SK-N-SH treated with all-trans-retinoic acid at 6 μM for 48 hours (cell line): ENCODE results near the gene BSG.
A peak's percentile ranks its signal among the peaks of the same experiment; 100 is the strongest.
"Not testable (repeated sequence)": the region's sequence is repeated elsewhere in the genome, so short reads cannot be mapped to it uniquely, and the experiment has no call there.

Experiments used
- ATAC-seq: fragments of 200-7000 bp; cut with Tn5 transposase; 3 replicates; pipeline ENCODE4 v1.9.1; 2020; ENCODE audit warnings: mild to moderate bottlenecking, moderate library complexity
- ARNTL ChIP-seq: fragments of 450-650 bp; formaldehyde crosslinking; IDR thresholded peaks from 2 replicates; pipeline ENCODE4 v1.5.0; 2020; ENCODE audit warnings: low read depth, mild to moderate bottlenecking, moderate library complexity, borderline replicate concordance
- BACH2 ChIP-seq: fragments of 250-450 bp; sonication (Bioruptor Pico); IDR thresholded peaks from 2 replicates; pipeline ENCODE4 v1.9.0; 2021; ENCODE audit warnings: mild to moderate bottlenecking, borderline replicate concordance
- CSDC2 ChIP-seq: fragments of 250-450 bp; sonication (Bioruptor Pico); IDR thresholded peaks from 2 replicates; pipeline ENCODE4 v1.5.0; 2020; ENCODE audit warnings: mild to moderate bottlenecking, moderate library complexity
- ESRRG ChIP-seq: fragments of 250-450 bp; sonication (Bioruptor Pico); IDR thresholded peaks from 2 replicates; pipeline ENCODE4 v1.6.1; 2021; ENCODE audit warnings: mild to moderate bottlenecking
- GLIS3 ChIP-seq: fragments of 250-450 bp; sonication (Bioruptor Pico); IDR thresholded peaks from 2 replicates; pipeline ENCODE4 v1.5.0; 2020; ENCODE audit warnings: mild to moderate bottlenecking, moderate library complexity
- ISL1 ChIP-seq: fragments of 250-450 bp; sonication (Bioruptor Pico); IDR thresholded peaks from 2 replicates; pipeline ENCODE4 v2.1.2; 2022; ENCODE audit warnings: mild to moderate bottlenecking, moderate library complexity
- OSR1 ChIP-seq: fragments of 250-450 bp; sonication (Bioruptor Pico); IDR thresholded peaks from 2 replicates; pipeline ENCODE4 v1.8.0; 2022; ENCODE audit warnings: moderate library complexity, mild to moderate bottlenecking, inconsistent platforms
- RARB ChIP-seq: fragments of 250-450 bp; sonication (Bioruptor Pico); IDR thresholded peaks from 2 replicates; pipeline ENCODE4 v1.8.0; 2021; ENCODE audit warnings: mild to moderate bottlenecking, moderate library complexity
- SNAI2 ChIP-seq: fragments of 250-450 bp; sonication (Bioruptor Pico); IDR thresholded peaks from 2 replicates; pipeline ENCODE4 v1.5.0; 2020; ENCODE audit warnings: mild to moderate bottlenecking, moderate library complexity
- ZFP30 ChIP-seq: fragments of 450-650 bp; formaldehyde crosslinking; IDR thresholded peaks from 2 replicates; pipeline ENCODE4 v1.5.0; 2022; ENCODE audit warnings: mild to moderate bottlenecking, moderate library complexity
- ZNF565 ChIP-seq: fragments of 450-650 bp; formaldehyde crosslinking; conservative IDR thresholded peaks from 2 replicates; pipeline ENCODE4 v1.5.0; 2020; ENCODE audit warnings: low read depth, mild to moderate bottlenecking, moderate library complexity
- ZNF70 ChIP-seq: fragments of 450-650 bp; formaldehyde crosslinking; IDR thresholded peaks from 2 replicates; pipeline ENCODE4 v1.5.0; 2020; ENCODE audit warnings: mild to moderate bottlenecking, moderate library complexity
- ZNF8 ChIP-seq: fragments of 450-650 bp; formaldehyde crosslinking; IDR thresholded peaks from 2 replicates; pipeline ENCODE4 v1.5.0; 2020; ENCODE audit warnings: mild to moderate bottlenecking, moderate library complexity
- TF ChIP-seq, protein P1 (sequence below): fragments of 250-450 bp; sonication (Bioruptor Pico); IDR thresholded peaks from 2 replicates; pipeline ENCODE4 v1.5.1; 2021; ENCODE audit warnings: mild to moderate bottlenecking, moderate library complexity
- TF ChIP-seq, protein P2 (sequence below): fragments of 250-450 bp; sonication (Bioruptor Pico); IDR thresholded peaks from 2 replicates; pipeline ENCODE4 v1.8.0; 2021; ENCODE audit warnings: low read depth, mild to moderate bottlenecking, moderate library complexity, borderline replicate concordance
- TF ChIP-seq, protein P3 (sequence below): fragments of 250-450 bp; sonication (Bioruptor Pico); IDR thresholded peaks from 2 replicates; pipeline ENCODE4 v1.8.0; 2020; ENCODE audit warnings: mild to moderate bottlenecking, moderate library complexity, borderline replicate concordance
- TF ChIP-seq, protein P4 (sequence below): fragments of 250-450 bp; sonication (Bioruptor Pico); IDR thresholded peaks from 2 replicates; pipeline ENCODE4 v1.5.1; 2020; ENCODE audit warnings: low read depth, mild to moderate bottlenecking, moderate library complexity
- TF ChIP-seq, protein P5 (sequence below): fragments of 250-450 bp; sonication (Bioruptor Pico); IDR thresholded peaks from 2 replicates; pipeline ENCODE4 v1.5.0; 2020; ENCODE audit warnings: mild to moderate bottlenecking, moderate library complexity

Gene BSG

DNA sequence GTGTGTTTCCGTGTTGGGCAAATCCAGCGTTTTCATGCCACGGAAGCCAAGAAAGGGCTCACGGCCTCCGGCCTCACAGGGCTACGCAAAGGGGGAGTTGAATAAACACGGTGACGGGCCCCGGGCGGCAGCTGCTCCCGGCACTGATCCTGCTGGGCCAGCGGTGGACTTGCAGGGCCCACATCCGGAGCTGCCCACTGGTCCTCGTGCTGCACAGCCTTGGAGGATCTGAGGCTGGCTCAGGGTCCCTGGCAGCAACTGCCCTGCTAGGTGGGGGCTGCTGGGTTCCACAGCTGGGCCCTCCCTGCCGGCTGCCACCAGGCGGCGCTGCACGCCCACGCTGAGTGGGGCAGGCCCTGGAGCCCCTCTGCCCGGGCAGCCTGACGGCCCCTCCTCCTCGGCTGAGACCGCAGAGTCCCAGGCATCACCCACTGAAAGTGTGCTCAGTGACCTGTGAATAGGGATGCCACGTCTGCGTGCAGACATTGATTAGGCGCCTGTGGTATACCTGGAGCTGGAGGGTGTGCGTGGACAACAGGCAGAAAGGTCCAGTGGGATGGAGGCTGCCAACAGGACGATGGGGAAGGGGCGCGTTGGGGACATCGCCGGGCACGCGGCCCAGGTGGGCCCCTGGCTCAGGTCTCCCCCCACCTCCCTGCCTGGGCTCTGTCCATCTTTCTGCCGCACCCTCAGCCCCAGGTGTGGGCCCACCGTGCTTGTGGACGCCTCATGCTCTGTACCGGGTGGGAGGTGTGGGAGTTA is 12.0 kb downstream of the BSG start:
- TF ChIP-seq, protein P1, sequence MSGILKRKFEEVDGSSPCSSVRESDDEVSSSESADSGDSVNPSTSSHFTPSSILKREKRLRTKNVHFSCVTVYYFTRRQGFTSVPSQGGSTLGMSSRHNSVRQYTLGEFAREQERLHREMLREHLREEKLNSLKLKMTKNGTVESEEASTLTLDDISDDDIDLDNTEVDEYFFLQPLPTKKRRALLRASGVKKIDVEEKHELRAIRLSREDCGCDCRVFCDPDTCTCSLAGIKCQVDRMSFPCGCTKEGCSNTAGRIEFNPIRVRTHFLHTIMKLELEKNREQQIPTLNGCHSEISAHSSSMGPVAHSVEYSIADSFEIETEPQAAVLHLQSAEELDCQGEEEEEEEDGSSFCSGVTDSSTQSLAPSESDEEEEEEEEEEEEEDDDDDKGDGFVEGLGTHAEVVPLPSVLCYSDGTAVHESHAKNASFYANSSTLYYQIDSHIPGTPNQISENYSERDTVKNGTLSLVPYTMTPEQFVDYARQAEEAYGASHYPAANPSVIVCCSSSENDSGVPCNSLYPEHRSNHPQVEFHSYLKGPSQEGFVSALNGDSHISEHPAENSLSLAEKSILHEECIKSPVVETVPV (CRISPR knock-in tag), result no peak
- TF ChIP-seq, protein P2, sequence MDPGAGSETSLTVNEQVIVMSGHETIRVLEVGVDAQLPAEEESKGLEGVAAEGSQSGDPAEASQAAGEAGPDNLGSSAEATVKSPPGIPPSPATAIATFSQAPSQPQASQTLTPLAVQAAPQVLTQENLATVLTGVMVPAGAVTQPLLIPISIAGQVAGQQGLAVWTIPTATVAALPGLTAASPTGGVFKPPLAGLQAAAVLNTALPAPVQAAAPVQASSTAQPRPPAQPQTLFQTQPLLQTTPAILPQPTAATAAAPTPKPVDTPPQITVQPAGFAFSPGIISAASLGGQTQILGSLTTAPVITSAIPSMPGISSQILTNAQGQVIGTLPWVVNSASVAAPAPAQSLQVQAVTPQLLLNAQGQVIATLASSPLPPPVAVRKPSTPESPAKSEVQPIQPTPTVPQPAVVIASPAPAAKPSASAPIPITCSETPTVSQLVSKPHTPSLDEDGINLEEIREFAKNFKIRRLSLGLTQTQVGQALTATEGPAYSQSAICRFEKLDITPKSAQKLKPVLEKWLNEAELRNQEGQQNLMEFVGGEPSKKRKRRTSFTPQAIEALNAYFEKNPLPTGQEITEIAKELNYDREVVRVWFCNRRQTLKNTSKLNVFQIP (CRISPR knock-in tag), result no peak
- TF ChIP-seq CSDC2 (no peak), OSR1 (CRISPR knock-in tag) (no peak)
- TF ChIP-seq, protein P3, sequence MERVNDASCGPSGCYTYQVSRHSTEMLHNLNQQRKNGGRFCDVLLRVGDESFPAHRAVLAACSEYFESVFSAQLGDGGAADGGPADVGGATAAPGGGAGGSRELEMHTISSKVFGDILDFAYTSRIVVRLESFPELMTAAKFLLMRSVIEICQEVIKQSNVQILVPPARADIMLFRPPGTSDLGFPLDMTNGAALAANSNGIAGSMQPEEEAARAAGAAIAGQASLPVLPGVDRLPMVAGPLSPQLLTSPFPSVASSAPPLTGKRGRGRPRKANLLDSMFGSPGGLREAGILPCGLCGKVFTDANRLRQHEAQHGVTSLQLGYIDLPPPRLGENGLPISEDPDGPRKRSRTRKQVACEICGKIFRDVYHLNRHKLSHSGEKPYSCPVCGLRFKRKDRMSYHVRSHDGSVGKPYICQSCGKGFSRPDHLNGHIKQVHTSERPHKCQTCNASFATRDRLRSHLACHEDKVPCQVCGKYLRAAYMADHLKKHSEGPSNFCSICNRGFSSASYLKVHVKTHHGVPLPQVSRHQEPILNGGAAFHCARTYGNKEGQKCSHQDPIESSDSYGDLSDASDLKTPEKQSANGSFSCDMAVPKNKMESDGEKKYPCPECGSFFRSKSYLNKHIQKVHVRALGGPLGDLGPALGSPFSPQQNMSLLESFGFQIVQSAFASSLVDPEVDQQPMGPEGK (CRISPR knock-in tag), result 0 out of 2 replicates have a peak, but pooled peaks have one; percentile 44
- ATAC-seq, result peak; percentile 68

DNA sequence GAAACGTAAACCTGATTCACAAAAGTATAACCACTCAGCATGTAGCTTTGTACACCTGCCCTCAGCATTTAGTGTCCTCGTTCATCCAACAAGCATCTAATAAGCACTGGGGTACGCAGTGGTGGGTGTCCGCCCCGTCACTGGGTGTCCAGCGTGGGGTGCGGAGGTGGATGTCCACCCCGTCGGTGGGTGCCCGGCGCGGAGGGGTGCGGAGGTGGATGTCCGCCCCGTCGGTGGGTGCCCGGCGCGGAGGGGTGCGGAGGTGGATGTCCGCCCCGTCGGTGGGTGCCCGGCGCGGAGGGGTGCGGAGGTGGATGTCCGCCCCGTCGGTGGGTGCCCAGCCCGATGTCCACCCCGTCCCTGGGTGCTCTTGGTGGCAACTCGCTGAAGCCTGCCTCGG is 12.8 kb downstream of the BSG start:
- ATAC-seq, result not testable (repeated sequence)

DNA sequence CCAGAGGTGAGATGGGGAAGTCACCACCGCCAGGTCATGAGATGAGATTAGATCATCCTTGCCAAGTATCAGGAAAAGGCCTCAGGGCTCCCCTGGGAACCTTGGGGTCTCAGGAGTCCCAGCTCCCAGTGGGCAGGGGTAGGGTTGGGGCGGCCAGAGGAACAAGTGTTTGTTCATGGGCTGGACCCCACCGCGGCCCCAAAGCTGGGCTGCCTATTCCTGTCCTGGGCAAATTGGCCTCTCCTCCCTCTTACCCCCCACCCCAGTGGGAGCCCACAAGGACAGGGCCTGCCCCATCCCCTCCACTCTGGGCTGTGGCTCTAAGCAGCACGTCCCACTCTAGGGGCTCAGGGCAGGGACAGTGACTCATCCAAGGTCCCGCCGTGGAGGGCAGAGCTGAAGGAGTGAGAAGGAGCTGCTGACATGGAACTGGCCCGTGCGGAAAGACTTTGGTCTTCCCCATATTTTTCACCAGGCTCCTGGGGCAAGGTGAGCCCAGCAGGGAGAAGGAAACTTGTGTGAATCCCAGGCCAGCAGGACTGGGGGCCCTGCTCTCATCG is 13.2 kb downstream of the BSG start:
- no peak for ATAC-seq
- TF ChIP-seq, protein P3 (CRISPR knock-in tag), result no peak
- TF ChIP-seq GLIS3, result no peak
- TF ChIP-seq OSR1 (CRISPR knock-in tag), result no peak
- TF ChIP-seq ZFP30, result no peak
- TF ChIP-seq ZNF8 (CRISPR knock-in tag), result no peak
- no peak for TF ChIP-seq RARB
- TF ChIP-seq, protein P4, sequence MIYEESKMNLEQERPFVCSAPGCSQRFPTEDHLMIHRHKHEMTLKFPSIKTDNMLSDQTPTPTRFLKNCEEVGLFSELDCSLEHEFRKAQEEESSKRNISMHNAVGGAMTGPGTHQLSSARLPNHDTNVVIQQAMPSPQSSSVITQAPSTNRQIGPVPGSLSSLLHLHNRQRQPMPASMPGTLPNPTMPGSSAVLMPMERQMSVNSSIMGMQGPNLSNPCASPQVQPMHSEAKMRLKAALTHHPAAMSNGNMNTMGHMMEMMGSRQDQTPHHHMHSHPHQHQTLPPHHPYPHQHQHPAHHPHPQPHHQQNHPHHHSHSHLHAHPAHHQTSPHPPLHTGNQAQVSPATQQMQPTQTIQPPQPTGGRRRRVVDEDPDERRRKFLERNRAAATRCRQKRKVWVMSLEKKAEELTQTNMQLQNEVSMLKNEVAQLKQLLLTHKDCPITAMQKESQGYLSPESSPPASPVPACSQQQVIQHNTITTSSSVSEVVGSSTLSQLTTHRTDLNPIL (CRISPR knock-in tag), result no peak
- TF ChIP-seq BACH2, result no peak
- TF ChIP-seq ARNTL (CRISPR knock-in tag), result no peak
- no peak for TF ChIP-seq ESRRG
- TF ChIP-seq, protein P2 (CRISPR knock-in tag), result no peak
- no peak for TF ChIP-seq ZNF70
- TF ChIP-seq ISL1, result no peak
- TF ChIP-seq, protein P5, sequence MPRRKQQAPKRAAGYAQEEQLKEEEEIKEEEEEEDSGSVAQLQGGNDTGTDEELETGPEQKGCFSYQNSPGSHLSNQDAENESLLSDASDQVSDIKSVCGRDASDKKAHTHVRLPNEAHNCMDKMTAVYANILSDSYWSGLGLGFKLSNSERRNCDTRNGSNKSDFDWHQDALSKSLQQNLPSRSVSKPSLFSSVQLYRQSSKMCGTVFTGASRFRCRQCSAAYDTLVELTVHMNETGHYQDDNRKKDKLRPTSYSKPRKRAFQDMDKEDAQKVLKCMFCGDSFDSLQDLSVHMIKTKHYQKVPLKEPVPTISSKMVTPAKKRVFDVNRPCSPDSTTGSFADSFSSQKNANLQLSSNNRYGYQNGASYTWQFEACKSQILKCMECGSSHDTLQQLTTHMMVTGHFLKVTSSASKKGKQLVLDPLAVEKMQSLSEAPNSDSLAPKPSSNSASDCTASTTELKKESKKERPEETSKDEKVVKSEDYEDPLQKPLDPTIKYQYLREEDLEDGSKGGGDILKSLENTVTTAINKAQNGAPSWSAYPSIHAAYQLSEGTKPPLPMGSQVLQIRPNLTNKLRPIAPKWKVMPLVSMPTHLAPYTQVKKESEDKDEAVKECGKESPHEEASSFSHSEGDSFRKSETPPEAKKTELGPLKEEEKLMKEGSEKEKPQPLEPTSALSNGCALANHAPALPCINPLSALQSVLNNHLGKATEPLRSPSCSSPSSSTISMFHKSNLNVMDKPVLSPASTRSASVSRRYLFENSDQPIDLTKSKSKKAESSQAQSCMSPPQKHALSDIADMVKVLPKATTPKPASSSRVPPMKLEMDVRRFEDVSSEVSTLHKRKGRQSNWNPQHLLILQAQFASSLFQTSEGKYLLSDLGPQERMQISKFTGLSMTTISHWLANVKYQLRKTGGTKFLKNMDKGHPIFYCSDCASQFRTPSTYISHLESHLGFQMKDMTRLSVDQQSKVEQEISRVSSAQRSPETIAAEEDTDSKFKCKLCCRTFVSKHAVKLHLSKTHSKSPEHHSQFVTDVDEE (CRISPR knock-in tag), result no peak
- TF ChIP-seq, protein P1 (CRISPR knock-in tag), result no peak
- no peak for TF ChIP-seq SNAI2 (CRISPR knock-in tag)
- TF ChIP-seq ZNF565 (CRISPR knock-in tag), result no peak
